ENCODE data around the gene IPO13. TPM values are rescaled to one million over a fixed set of nuclear protein-coding genes. Genes with fewer than 3 reads are reported as not detected.

IPO13 gene
- total RNA-seq, 2 donors from 2014 or later = 25.9 to 28.1 TPM

DNA sequence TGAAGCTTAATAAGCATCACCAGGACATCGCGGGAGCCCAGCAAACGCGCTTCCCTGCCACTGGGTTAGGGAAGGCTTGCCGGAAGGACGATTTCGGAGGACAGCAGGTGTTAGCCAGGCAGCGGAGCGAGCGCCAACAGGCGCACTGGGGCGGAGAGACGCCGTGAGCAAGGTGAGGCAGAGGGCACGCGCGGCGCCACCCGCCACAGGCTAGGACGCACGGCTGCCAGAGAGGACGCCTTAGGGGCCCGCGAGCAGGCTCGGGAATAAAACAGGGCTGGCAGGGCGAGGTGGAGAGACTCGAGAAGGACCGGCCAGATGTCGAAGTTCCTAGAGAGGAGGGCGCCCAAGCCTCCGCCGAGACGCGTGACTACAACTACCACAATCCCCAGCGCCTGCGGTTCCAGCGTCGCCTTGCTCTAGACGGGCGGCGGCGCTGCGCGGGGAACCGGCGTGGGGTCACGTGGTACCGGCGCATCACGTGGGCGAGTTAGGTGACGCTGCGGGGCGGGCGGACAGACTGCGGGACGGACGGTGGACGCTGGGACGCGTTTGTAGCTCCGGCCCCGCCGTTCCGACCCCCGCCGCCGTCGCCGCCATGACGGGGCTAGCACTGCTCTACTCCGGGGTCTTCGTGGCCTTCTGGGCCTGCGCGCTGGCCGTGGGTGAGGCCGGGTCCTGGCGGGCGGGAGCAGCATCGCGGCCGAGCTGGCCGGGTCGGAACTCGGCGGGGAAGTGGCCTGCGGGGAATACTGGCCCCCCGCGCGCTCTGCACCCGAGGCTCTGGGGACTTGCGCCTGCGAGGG is 27.9 kb downstream of the IPO13 start, which contains the start of gene ATP6V0B:
ATP6V0B (plus strand) TSS at position 518 of the 806 bp plus-strand sequence; CDS start at position 599, 81 bp downstream.
- H3K36me3 ChIP-seq = peaks cover 28% of the 10 kb centered on the region
- TF ChIP-seq, protein P1, sequence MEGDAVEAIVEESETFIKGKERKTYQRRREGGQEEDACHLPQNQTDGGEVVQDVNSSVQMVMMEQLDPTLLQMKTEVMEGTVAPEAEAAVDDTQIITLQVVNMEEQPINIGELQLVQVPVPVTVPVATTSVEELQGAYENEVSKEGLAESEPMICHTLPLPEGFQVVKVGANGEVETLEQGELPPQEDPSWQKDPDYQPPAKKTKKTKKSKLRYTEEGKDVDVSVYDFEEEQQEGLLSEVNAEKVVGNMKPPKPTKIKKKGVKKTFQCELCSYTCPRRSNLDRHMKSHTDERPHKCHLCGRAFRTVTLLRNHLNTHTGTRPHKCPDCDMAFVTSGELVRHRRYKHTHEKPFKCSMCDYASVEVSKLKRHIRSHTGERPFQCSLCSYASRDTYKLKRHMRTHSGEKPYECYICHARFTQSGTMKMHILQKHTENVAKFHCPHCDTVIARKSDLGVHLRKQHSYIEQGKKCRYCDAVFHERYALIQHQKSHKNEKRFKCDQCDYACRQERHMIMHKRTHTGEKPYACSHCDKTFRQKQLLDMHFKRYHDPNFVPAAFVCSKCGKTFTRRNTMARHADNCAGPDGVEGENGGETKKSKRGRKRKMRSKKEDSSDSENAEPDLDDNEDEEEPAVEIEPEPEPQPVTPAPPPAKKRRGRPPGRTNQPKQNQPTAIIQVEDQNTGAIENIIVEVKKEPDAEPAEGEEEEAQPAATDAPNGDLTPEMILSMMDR (IDR thresholded peaks at IDR 0.05) = peak in 1 of 2 donors; percentile 46
- H3K27ac ChIP-seq = peak within 1 kb of the TSS; percentile 95 to 97
- H3K4me1 ChIP-seq = peaks cover 3 to 57% of the 10 kb centered on the region in 2 donors
- peak within 1 kb of the TSS; percentile 96 for H3K4me3 ChIP-seq
- H3K27me3 ChIP-seq = no peaks in the 10 kb centered on the region
- no peaks in the 10 kb centered on the region for H3K9me3 ChIP-seq
- DNase-seq (ENCODE audit: low spot score) = peak; percentile 98

GRCh38 chr1:43975249-43975961 is 28.7 kb downstream of the IPO13 start:
- H3K27me3 ChIP-seq = no peaks in the 10 kb centered on the region
- peak; percentile 73 for DNase-seq (ENCODE audit: low spot score)
- no peaks in the 10 kb centered on the region for H3K9me3 ChIP-seq
- TF ChIP-seq, protein P1 (IDR thresholded peaks at IDR 0.05) = no peak
- H3K4me3 ChIP-seq = peak overlapping the region; percentile 96
- peak overlapping the region; percentile 95 to 97 for H3K27ac ChIP-seq
- H3K36me3 ChIP-seq = peaks cover 28% of the 10 kb centered on the region
- H3K4me1 ChIP-seq = peaks cover 3 to 60% of the 10 kb centered on the region in 2 donors

GRCh38 chr1:43976045-43976444 is 29.3 kb downstream of the IPO13 start:
- H3K9me3 ChIP-seq = no peaks in the 10 kb centered on the region
- peak overlapping the region; percentile 96 for H3K4me3 ChIP-seq
- DNase-seq (ENCODE audit: low spot score) = no peak
- TF ChIP-seq, protein P1 (IDR thresholded peaks at IDR 0.05) = no peak
- H3K27ac ChIP-seq = peak overlapping the region in 1 of 2 donors; percentile 95
- peaks cover 3 to 54% of the 10 kb centered on the region in 2 donors for H3K4me1 ChIP-seq
- no peaks in the 10 kb centered on the region for H3K27me3 ChIP-seq
- peaks cover 28% of the 10 kb centered on the region for H3K36me3 ChIP-seq

GRCh38 chr1:43976890-43977289 is 30.1 kb downstream of the IPO13 start:
- Histone ChIP-seq H3K36me3 (peaks cover 23% of the 10 kb centered on the region), H3K4me1 (peaks cover 3 to 51% of the 10 kb centered on the region in 2 donors), H3K27ac (no peak overlapping the region), H3K9me3 (no peaks in the 10 kb centered on the region), H3K4me3 (no peak overlapping the region), H3K27me3 (no peaks in the 10 kb centered on the region)
- DNase-seq (ENCODE audit: low spot score) = no peak
- TF ChIP-seq, protein P1 (IDR thresholded peaks at IDR 0.05) = no peak

GRCh38 chr1:43977376-43978263 is 30.9 kb downstream of the IPO13 start:
- Histone ChIP-seq H3K4me1 (peaks cover 3 to 51% of the 10 kb centered on the region in 2 donors), H3K4me3 (no peak overlapping the region)
- TF ChIP-seq, protein P1 (IDR thresholded peaks at IDR 0.05) = no peak

More at GRCh38 chr1:43977376-43978263, 30.9 kb downstream of the IPO13 start:
- Histone ChIP-seq H3K36me3 (peaks cover 21% of the 10 kb centered on the region), H3K27me3 (no peaks in the 10 kb centered on the region), H3K27ac (no peak overlapping the region), H3K9me3 (no peaks in the 10 kb centered on the region)
- DNase-seq (ENCODE audit: low spot score) = no peak

All from right atrium auricular region (tissue), 2 donors.